ENCODE data around the gene MMD2. TPM values are rescaled to one million over a fixed set of nuclear protein-coding genes. Genes with fewer than 3 reads are reported as not detected.

MMD2 gene
- total and polyA plus RNA-seq, 2 experiments from 2014 or later: not detected

DNA sequence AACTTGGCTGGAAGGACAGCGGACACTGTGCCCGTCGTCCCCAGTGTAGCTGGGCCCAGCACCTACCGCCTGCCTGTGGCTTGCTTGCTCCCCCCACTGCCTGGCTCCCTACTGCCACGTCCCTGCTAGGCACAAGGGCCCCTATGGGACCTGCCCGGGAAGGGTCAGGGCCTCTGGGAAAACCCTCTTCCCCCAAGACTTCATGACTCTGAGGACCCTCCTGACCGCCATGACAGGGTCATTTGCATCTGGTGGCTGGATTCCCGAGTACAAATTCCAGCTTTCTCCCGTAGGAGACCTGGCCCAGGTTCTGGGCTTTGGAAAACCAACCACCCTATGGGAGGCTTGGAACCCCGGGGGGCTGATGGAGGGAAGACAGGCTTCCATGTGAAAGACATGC, 1.4 kb upstream of the MMD2 start:
- no peak overlapping the region for H3K4me3 ChIP-seq
- no peak overlapping the region for H3K27ac ChIP-seq
- H3K79me2 ChIP-seq: no peaks in the 10 kb centered on the region
- WGBS (ENCODE audit: low lambda C conversion rate, missing lambda C conversion rate): 75% methylated on average over 10 of the region's 10 CpGs
- peaks cover 33% of the 10 kb centered on the region for H3K27me3 ChIP-seq
- H2AFZ ChIP-seq: no peak overlapping the region
- no peaks in the 10 kb centered on the region for H4K20me1 ChIP-seq (ENCODE audit: insufficient read depth, poor library complexity, severe bottlenecking)
- DNase-seq (ENCODE audit: low spot score): no peak
- H3K36me3 ChIP-seq (replicated peaks; ENCODE audit: insufficient read depth, low read depth): no peaks in the 10 kb centered on the region
- TF ChIP-seq EZH2 (IDR thresholded peaks at IDR 0.05; ENCODE audit: borderline replicate concordance): no peak
- TF ChIP-seq CTCF (IDR thresholded peaks at IDR 0.05; ENCODE audit: poor library complexity): no peak
- no peak for TF ChIP-seq EZH2phosphoT487 (IDR thresholded peaks at IDR 0.05; ENCODE audit: low read depth, severe bottlenecking, unreplicated experiment)
- no peaks in the 10 kb centered on the region for H3K9me3 ChIP-seq (ENCODE audit: low read depth)
- H3K9me2 ChIP-seq (replicated peaks; ENCODE audit: insufficient read depth): no peaks in the 10 kb centered on the region
- H3K4me2 ChIP-seq: no peak overlapping the region
- H3K4me1 ChIP-seq (ENCODE audit: insufficient read depth): no peaks in the 10 kb centered on the region

GRCh38 chr7:4959893-4960292, 906 bp upstream of the MMD2 start:
- Histone ChIP-seq H3K79me2 (no peaks in the 10 kb centered on the region), H3K9me2 (replicated peaks; ENCODE audit: insufficient read depth) (no peaks in the 10 kb centered on the region), H3K4me2 (no peak overlapping the region), H3K4me1 (ENCODE audit: insufficient read depth) (no peaks in the 10 kb centered on the region), H4K20me1 (ENCODE audit: insufficient read depth, poor library complexity, severe bottlenecking) (no peaks in the 10 kb centered on the region), H3K27ac (no peak overlapping the region), H3K36me3 (replicated peaks; ENCODE audit: insufficient read depth, low read depth) (no peaks in the 10 kb centered on the region), H3K4me3 (no peak overlapping the region), H3K9me3 (ENCODE audit: low read depth) (no peaks in the 10 kb centered on the region), H3K27me3 (peaks cover 37% of the 10 kb centered on the region), H2AFZ (no peak overlapping the region)
- WGBS (ENCODE audit: low lambda C conversion rate, missing lambda C conversion rate): no CpG with 5 or more reads among the region's 4 CpGs
- TF ChIP-seq CTCF (IDR thresholded peaks at IDR 0.05; ENCODE audit: poor library complexity) (no peak), EZH2 (IDR thresholded peaks at IDR 0.05; ENCODE audit: borderline replicate concordance) (no peak), EZH2phosphoT487 (IDR thresholded peaks at IDR 0.05; ENCODE audit: low read depth, severe bottlenecking, unreplicated experiment) (no peak)
- DNase-seq (ENCODE audit: low spot score): no peak

DNA sequence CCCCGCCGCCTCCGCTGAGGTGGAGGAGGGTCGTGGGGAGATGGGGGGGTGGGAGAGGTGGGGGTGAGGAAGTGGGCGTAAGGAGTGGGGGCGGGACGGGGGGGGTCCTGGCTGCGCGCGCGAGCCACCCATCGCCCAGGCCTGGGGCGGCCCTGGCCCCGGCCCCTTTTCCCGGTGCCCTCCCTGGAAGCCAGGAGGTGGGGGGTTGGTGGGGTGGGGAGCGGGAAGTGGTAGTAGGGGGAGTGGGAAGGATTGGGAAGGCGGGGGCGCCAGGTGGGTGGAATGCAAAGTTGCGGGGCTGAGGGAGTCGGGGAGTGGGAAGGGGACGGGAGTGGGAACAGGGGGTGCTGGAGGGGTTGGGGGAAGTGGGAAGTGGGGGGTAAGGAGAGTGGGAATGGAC, 319 bp upstream of the MMD2 start:
- Histone ChIP-seq H3K4me3 (no peak overlapping the region), H3K27ac (no peak overlapping the region)

More for the DNA sequence above, 319 bp upstream of the MMD2 start:
- H3K4me2 ChIP-seq: peak overlapping the region; percentile 96
- H3K79me2 ChIP-seq: no peaks in the 10 kb centered on the region
- H3K9me3 ChIP-seq (ENCODE audit: low read depth): no peaks in the 10 kb centered on the region
- H2AFZ ChIP-seq: no peak overlapping the region
- H3K27me3 ChIP-seq: peaks cover 39% of the 10 kb centered on the region
- no peak for TF ChIP-seq EZH2 (IDR thresholded peaks at IDR 0.05; ENCODE audit: borderline replicate concordance)
- no peak for TF ChIP-seq EZH2phosphoT487 (IDR thresholded peaks at IDR 0.05; ENCODE audit: low read depth, severe bottlenecking, unreplicated experiment)
- TF ChIP-seq CTCF (IDR thresholded peaks at IDR 0.05; ENCODE audit: poor library complexity): no peak
- no peaks in the 10 kb centered on the region for H3K9me2 ChIP-seq (replicated peaks; ENCODE audit: insufficient read depth)
- no peaks in the 10 kb centered on the region for H3K36me3 ChIP-seq (replicated peaks; ENCODE audit: insufficient read depth, low read depth)
- DNase-seq (ENCODE audit: low spot score): no peak
- 0% methylated on average over 2 of the region's 21 CpGs for WGBS (ENCODE audit: low lambda C conversion rate, missing lambda C conversion rate)
- H3K4me1 ChIP-seq (ENCODE audit: insufficient read depth): no peaks in the 10 kb centered on the region
- H4K20me1 ChIP-seq (ENCODE audit: insufficient read depth, poor library complexity, severe bottlenecking): no peaks in the 10 kb centered on the region

Measured in hepatocyte (in vitro differentiated cells).